HG02970 (cell line): ENCODE measurements around the gene DEF6.
"Not testable (repeated sequence)": the region's sequence is repeated elsewhere in the genome, so short reads cannot be mapped to it uniquely, and the experiment has no call there.

Experiments
- ATAC-seq: cut with Tn5 transposase; IDR thresholded peaks from one replicate; pipeline ENCODE4 v1.9.1; 2021; ENCODE audit warnings: mild to moderate bottlenecking, moderate library complexity, moderate number of reproducible peaks; ENCODE audit not compliant: unreplicated experiment, low FRiP score

Gene DEF6

GRCh38 chr6:35308543-35308942 is 10.9 kb downstream of the DEF6 start:
- ATAC-seq, result not testable (repeated sequence)

- ATAC-seq, result no peak
Observed at GRCh38 chr6:35309611-35310264, 12.1 kb downstream of the DEF6 start.

GRCh38 chr6:35310265-35310831 is 12.7 kb downstream of the DEF6 start:
- no peak for ATAC-seq

- no peak for ATAC-seq
Observed at GRCh38 chr6:35311390-35312075, 13.9 kb downstream of the DEF6 start.

- no peak for ATAC-seq
Observed at GRCh38 chr6:35312076-35312800, 14.6 kb downstream of the DEF6 start.

- no peak for ATAC-seq
Observed at GRCh38 chr6:35312807-35313206, 15.2 kb downstream of the DEF6 start.

DNA sequence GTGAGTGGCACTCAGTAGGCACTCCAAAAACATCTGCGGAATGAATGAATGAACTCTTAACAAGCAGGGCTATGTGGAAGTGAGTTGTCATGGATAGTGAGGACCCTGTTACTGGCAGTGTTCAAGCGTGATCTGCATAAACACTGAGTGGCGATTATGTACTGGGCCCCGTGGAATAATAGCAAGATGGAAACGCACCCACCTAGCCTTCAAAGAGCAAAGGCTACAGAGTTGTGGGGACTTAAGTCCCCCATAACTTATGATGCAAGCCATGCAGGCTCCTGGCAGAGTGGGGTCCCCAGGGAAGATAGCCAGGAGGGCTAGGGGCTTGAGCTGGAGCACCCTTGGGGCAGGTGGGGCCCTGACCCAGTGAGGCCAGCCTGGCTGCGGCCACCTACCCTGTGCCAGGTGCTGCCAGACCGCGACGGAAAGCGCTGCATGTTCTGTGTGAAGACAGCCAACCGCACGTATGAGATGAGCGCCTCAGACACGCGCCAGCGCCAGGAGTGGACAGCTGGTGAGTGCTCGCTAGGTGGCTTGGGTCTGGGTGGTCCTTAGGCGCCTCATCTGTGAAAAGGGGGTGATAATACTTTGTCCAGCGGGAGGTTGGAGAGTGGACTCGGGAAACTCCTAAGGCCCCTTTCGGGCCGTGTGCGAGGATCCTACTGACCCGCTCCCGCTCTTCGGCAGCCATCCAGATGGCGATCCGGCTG is 20.0 kb downstream of the DEF6 start:
- no peak for ATAC-seq

- ATAC-seq, result no peak
Observed at GRCh38 chr6:35318196-35319171, 20.9 kb downstream of the DEF6 start.

- ATAC-seq, result no peak
Observed at GRCh38 chr6:35319346-35320030, 21.9 kb downstream of the DEF6 start.

DNA sequence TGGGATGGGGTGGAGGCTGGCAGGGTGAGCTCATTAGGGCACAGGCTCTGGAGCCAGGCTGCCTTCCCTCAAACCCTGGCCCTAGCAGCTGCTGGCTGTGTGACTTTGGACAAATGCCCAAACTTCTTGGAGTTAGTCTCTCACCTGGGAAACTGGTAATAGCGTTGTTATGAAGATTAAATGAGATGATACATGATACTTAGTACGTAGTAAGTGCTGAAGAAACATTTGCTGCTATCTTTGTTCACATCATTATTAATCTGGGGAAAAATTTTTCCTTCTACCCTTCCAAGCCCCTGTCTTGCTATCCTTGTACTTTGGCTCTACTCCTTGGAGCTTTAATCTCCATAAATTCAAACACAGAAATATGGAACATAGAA is 22.4 kb downstream of the DEF6 start:
- ATAC-seq, result no peak

- ATAC-seq, result no peak
Observed at GRCh38 chr6:35321091-35321490, 23.5 kb downstream of the DEF6 start.

GRCh38 chr6:35327349-35328027 is 29.9 kb downstream of the DEF6 start:
- ATAC-seq, result no peak

DNA sequence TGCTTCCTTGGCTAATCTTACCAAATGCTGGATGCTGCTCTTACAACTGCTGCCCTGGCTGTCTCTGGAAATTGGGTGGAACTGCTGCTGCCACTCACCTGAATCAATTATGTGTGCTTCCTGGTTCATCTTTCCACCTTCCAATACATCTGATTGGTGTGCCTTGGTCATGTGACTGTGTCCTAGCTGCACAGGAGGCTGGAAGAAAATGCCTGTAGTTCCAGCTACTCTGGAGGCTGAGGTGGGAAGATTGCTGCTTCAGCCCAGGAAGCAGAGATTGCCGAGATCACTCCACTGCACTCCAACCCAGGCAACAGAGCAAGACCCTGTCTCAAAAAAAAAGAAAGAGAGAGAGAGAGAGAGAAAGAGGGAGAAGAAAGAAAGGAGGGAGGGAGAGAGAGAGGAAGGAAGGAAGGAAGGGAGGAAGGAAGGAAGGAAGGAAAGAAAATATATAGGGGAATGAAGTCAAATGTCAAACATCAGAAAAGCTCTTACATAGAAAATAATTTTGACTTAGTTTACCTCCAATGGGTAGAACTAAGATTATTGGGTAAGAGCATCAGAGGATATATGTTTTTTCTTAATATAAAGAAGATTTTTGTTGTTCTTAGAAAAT is 30.6 kb downstream of the DEF6 start:
- ATAC-seq, result no peak

- not testable (repeated sequence) for ATAC-seq
Observed at GRCh38 chr6:35328965-35329364, 31.3 kb downstream of the DEF6 start.

- no peak for ATAC-seq
Observed at GRCh38 chr6:35330541-35331119, 33.0 kb downstream of the DEF6 start.

GRCh38 chr6:35332074-35332887 is 34.7 kb downstream of the DEF6 start:
- ATAC-seq, result not testable (repeated sequence)

GRCh38 chr6:35341557-35341956 is 43.9 kb downstream of the DEF6 start:
- no peak for ATAC-seq
